IMR-90 (cell line): Measurements from ENCODE around the gene IQGAP2. TPM values are rescaled to one million over a fixed set of nuclear protein-coding genes. Genes with fewer than 3 reads are reported as not detected.

Source experiments
- ATAC-seq: fragments of 200-7000 bp; cut with Tn5 transposase; 2 replicates; pipeline ENCODE4 v1.9.1; 2020; ENCODE audit warnings: low read depth, mild to moderate bottlenecking, moderate library complexity
- BruUV-seq: library from RNA; stranded (reverse); fragments of 400-500 nt; replicated peaks from 2 replicates; lab custom pipeline; 2021; lab: Mats Ljungman, UMichigan
- CTCF ChIA-PET: fragments of 300-600 bp; formaldehyde crosslinking; extraction: SDS; loops from one replicate; lab custom pipeline; 2021; ENCODE audit warnings: antibody characterized with exemption; lab: Yijun Ruan, JAX
- POLR2A ChIA-PET: fragments of 300-600 bp; sonication (Branson Sonifier 250); formaldehyde crosslinking; loops from one replicate; lab custom pipeline; 2022; ENCODE audit warnings: antibody characterized with exemption; ENCODE audit not compliant: unreplicated experiment; lab: Charles Lee
- DNase-seq: peaks from one replicate; pipeline ENCODE4 v3.0.0; 2013
- H2AFZ ChIP-seq: replicated peaks from 2 replicates; pipeline ENCODE3; 2013; ENCODE audit warnings: low read length, mild to moderate bottlenecking; ENCODE audit not compliant: poor library complexity
- H2AK5ac ChIP-seq: 2 replicates; pipeline ENCODE4 v1.6.1; 2013; ENCODE audit warnings: low read depth, low read length, inconsistent platforms
- H2AK9ac ChIP-seq: replicated peaks from 2 replicates; pipeline ENCODE3; 2013; ENCODE audit warnings: mild to moderate bottlenecking, low read depth, low read length, moderate library complexity; ENCODE audit not compliant: poor library complexity
- H2BK120ac ChIP-seq: 2 replicates; pipeline ENCODE4 v1.6.1; 2013; ENCODE audit warnings: low read depth, low read length, inconsistent platforms
- H2BK15ac ChIP-seq: 3 replicates; pipeline ENCODE4 v1.6.1; 2013; ENCODE audit warnings: low read depth, low read length, inconsistent platforms
- H2BK20ac ChIP-seq: 2 replicates; pipeline ENCODE4 v1.6.1; 2013; ENCODE audit warnings: low read depth, mild to moderate bottlenecking, inconsistent platforms, low read length, moderate library complexity
- H2BK5ac ChIP-seq: 2 replicates; pipeline ENCODE4 v1.6.1; 2013; ENCODE audit warnings: mild to moderate bottlenecking, low read depth, low read length, inconsistent platforms; ENCODE audit not compliant: poor library complexity, severe bottlenecking
- H3K14ac ChIP-seq: replicated peaks from 2 replicates; pipeline ENCODE4 v1.6.1; 2013; ENCODE audit warnings: low read depth, low read length, inconsistent platforms
- H3K18ac ChIP-seq: 2 replicates; pipeline ENCODE4 v1.6.1; 2013; ENCODE audit warnings: low read depth, low read length, control low read depth
- H3K23ac ChIP-seq: 2 replicates; pipeline ENCODE4 v1.6.1; 2013; ENCODE audit warnings: low read depth, low read length, inconsistent platforms
- H3K27ac ChIP-seq: 2 replicates; pipeline ENCODE4 v1.5.1; 2013; ENCODE audit warnings: mild to moderate bottlenecking, control low read depth, low read length; ENCODE audit not compliant: insufficient read depth
- H3K27me3 ChIP-seq: 2 replicates; pipeline ENCODE4 v1.6.1; 2013; ENCODE audit warnings: low read length; ENCODE audit not compliant: control insufficient read depth, insufficient read depth
- H3K36me3 ChIP-seq: 2 replicates; pipeline ENCODE4 v1.6.1; 2013; ENCODE audit warnings: low read length, mixed read lengths; ENCODE audit not compliant: control insufficient read depth, insufficient read depth
- H3K4ac ChIP-seq: 2 replicates; pipeline ENCODE4 v1.6.1; 2013; ENCODE audit warnings: low read depth, low read length, inconsistent platforms
- H3K4me1 ChIP-seq: 2 replicates; pipeline ENCODE4 v1.6.1; 2013; ENCODE audit warnings: low read length, mixed read lengths; ENCODE audit not compliant: control insufficient read depth, insufficient read depth
- H3K4me2 ChIP-seq: 2 replicates; pipeline ENCODE4 v1.6.1; 2013; ENCODE audit warnings: low read depth, mild to moderate bottlenecking, control low read depth, low read length, moderate library complexity
- H3K4me3 ChIP-seq: 2 replicates; pipeline ENCODE4 v1.5.1; 2013; ENCODE audit warnings: low read depth, mild to moderate bottlenecking, control low read depth, low read length, moderate library complexity; ENCODE audit not compliant: insufficient read depth
- H3K56ac ChIP-seq: 2 replicates; pipeline ENCODE4 v1.6.1; 2013; ENCODE audit warnings: low read length, inconsistent platforms; ENCODE audit not compliant: insufficient read depth; ENCODE audit errors: extremely low read depth
- H3K79me1 ChIP-seq, 2 experiments: 2 replicates each; pipeline ENCODE4 v1.6.1; 2013; ENCODE audit warnings: low read length in 2 of 2, inconsistent platforms in 1 of 2, low read depth in 1 of 2
- H3K9ac ChIP-seq: 2 replicates; pipeline ENCODE4 v1.6.1; 2013; ENCODE audit warnings: low read depth, low read length, control low read depth
- H3K9me1 ChIP-seq: 2 replicates; pipeline ENCODE4 v1.6.1; 2013; ENCODE audit warnings: low read length, inconsistent platforms; ENCODE audit not compliant: insufficient read depth
- H3K9me3 ChIP-seq: 2 replicates; pipeline ENCODE4 v1.6.1; 2013; ENCODE audit warnings: low read length; ENCODE audit not compliant: control insufficient read depth, insufficient read depth
- H4K20me1 ChIP-seq: 2 replicates; pipeline ENCODE4 v1.6.1; 2013; ENCODE audit warnings: low read length, inconsistent platforms; ENCODE audit not compliant: insufficient read depth
- H4K5ac ChIP-seq: 2 replicates; pipeline ENCODE4 v1.6.1; 2013; ENCODE audit warnings: mild to moderate bottlenecking, low read depth, low read length, control low read depth
- H4K8ac ChIP-seq, 2 experiments: 2 replicates each; pipeline ENCODE4 v1.6.1; 2013; ENCODE audit warnings: low read depth in 2 of 2, low read length in 2 of 2, control low read depth in 1 of 2, inconsistent platforms in 1 of 2
- H4K91ac ChIP-seq: 2 replicates; pipeline ENCODE4 v1.6.1; 2013; ENCODE audit warnings: low read depth, low read length, inconsistent platforms; ENCODE audit not compliant: insufficient read depth
- USF2 ChIP-seq: fragments of 150-350 bp; IDR thresholded peaks from 2 replicates; pipeline ENCODE4 v1.6.1; 2017; ENCODE audit warnings: mild to moderate bottlenecking, antibody characterized with exemption, low read length, low read depth
- WGBS, 2 experiments: methylation state at CpG; one replicate each; pipeline versions ENCODE4 v1.1.5 to v1.1.7; 2013; ENCODE audit warnings: missing lambda C conversion rate in 2 of 2; ENCODE audit not compliant: insufficient read length in 1 of 2; ENCODE audit errors: extremely low coverage in 2 of 2; 5-methylcytosine and 5-hydroxymethylcytosine counted together
- dilution Hi-C: fragments of 300-500 bp; cut with HindIII; formaldehyde crosslinking; loops from one replicate; pipeline ENCODE4 v1.14.3; 2018; ENCODE audit warnings: low sequenced_read_pairs; ENCODE audit not compliant: unreplicated experiment
- in situ Hi-C: fragments of 300-500 bp; cut with MboI; formaldehyde crosslinking; loops from 3 replicates; pipeline ENCODE4 v1.14.3; 2019; ENCODE audit warnings: low sequenced_read_pairs, inconsistent platforms, mixed read lengths
- intact Hi-C: fragments of 100-400 bp; cut with micrococcal nuclease; formaldehyde crosslinking; loops from 2 replicates; pipeline ENCODE4 v1.10.0; 2022
- polyA plus RNA-seq, 3 experiments: library from polyadenylated mRNA; depleted of rRNA; stranded (reverse); fragments of >200 nt; gene quantifications; 2 replicates each; pipeline ENCODE4 v1.2.3, GENCODE V29; 2012; ENCODE audit warnings: low replicate concordance in 1 of 3
- total RNA-seq: library from RNA; depleted of rRNA; stranded (reverse); fragments of >200 nt; gene quantifications from 2 replicates; pipeline ENCODE4 v1.2.3, GENCODE V29; 2012
- TF ChIP-seq, protein P1 (sequence below): fragments of 150-350 bp; IDR thresholded peaks from 2 replicates; pipeline ENCODE4 v1.6.1; 2016; ENCODE audit warnings: low read depth, mild to moderate bottlenecking, low read length, moderate library complexity, borderline replicate concordance
- TF ChIP-seq, protein P2 (sequence below): conservative IDR thresholded peaks from 2 replicates; pipeline ENCODE4 v1.5.1; 2012; ENCODE audit warnings: mild to moderate bottlenecking, low read depth, low read length, improper control_type of control experiment

The IQGAP2 gene
- total and polyA plus RNA-seq, 2 of the 4 experiments (the other 2 are of a cell fraction): 0.21 to 0.36 TPM

DNA sequence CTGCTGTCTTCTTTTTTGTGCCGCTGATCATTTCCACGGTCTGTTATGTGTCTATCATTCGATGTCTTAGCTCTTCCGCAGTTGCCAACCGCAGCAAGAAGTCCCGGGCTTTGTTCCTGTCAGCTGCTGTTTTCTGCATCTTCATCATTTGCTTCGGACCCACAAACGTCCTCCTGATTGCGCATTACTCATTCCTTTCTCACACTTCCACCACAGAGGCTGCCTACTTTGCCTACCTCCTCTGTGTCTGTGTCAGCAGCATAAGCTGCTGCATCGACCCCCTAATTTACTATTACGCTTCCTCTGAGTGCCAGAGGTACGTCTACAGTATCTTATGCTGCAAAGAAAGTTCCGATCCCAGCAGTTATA is 329.9 kb downstream of the IQGAP2 start:
- Histone ChIP-seq H3K9me3 (peaks cover 8% of the 10 kb centered on the region), H3K27ac (no peak overlapping the region), H4K5ac (no peak overlapping the region), H3K9ac (no peak overlapping the region), H3K18ac (no peak overlapping the region), H3K14ac (no peak overlapping the region), H3K36me3 (peaks cover 33% of the 10 kb centered on the region), H2BK15ac (no peak overlapping the region), H4K8ac (no peak overlapping the region), H3K4ac (no peak overlapping the region), H4K91ac (no peak overlapping the region), H2AK5ac (no peak overlapping the region), H3K23ac (no peak overlapping the region), H2BK5ac (no peak overlapping the region), H2BK20ac (no peak overlapping the region), H3K9me1 (peaks cover 22% of the 10 kb centered on the region), H3K79me1 (peaks cover 34 to 61% of the 10 kb centered on the region in 2 experiments), H3K27me3 (no peaks in the 10 kb centered on the region), H3K4me3 (no peak overlapping the region), H4K20me1 (peaks cover 33% of the 10 kb centered on the region; the same call in 1 of the 2 replicates), H2AFZ (no peak overlapping the region), H2BK120ac (no peak overlapping the region), H3K4me1 (peaks cover 2% of the 10 kb centered on the region; the same call in 1 of the 2 replicates), H3K56ac (no peak overlapping the region), H3K4me2 (no peak overlapping the region), H2AK9ac (no peak overlapping the region)
- in situ Hi-C loops: no loop called here
- no peak for TF ChIP-seq USF2
- TF ChIP-seq, protein P1, sequence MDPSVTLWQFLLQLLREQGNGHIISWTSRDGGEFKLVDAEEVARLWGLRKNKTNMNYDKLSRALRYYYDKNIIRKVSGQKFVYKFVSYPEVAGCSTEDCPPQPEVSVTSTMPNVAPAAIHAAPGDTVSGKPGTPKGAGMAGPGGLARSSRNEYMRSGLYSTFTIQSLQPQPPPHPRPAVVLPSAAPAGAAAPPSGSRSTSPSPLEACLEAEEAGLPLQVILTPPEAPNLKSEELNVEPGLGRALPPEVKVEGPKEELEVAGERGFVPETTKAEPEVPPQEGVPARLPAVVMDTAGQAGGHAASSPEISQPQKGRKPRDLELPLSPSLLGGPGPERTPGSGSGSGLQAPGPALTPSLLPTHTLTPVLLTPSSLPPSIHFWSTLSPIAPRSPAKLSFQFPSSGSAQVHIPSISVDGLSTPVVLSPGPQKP: no peak
- TF ChIP-seq, protein P2, sequence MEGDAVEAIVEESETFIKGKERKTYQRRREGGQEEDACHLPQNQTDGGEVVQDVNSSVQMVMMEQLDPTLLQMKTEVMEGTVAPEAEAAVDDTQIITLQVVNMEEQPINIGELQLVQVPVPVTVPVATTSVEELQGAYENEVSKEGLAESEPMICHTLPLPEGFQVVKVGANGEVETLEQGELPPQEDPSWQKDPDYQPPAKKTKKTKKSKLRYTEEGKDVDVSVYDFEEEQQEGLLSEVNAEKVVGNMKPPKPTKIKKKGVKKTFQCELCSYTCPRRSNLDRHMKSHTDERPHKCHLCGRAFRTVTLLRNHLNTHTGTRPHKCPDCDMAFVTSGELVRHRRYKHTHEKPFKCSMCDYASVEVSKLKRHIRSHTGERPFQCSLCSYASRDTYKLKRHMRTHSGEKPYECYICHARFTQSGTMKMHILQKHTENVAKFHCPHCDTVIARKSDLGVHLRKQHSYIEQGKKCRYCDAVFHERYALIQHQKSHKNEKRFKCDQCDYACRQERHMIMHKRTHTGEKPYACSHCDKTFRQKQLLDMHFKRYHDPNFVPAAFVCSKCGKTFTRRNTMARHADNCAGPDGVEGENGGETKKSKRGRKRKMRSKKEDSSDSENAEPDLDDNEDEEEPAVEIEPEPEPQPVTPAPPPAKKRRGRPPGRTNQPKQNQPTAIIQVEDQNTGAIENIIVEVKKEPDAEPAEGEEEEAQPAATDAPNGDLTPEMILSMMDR: no peak
- CTCF ChIA-PET: no interaction called here
- ATAC-seq (no peak), DNase-seq (no peak)
- no TSS peak for BruUV-seq
- dilution Hi-C loops: no loop called here
- POLR2A ChIA-PET: no interaction called here
- WGBS, 2 experiments: 93% methylated on average over 9 of the region's 13 CpGs; no CpG with 5 or more reads in 1 of the 2 experiments
- intact Hi-C loops: no loop called here
